GM18858 (cell line): ENCODE results near the gene ADD1.
"Not testable (repeated sequence)": the region's sequence is repeated elsewhere in the genome, so short reads cannot be mapped to it uniquely, and the experiment has no call there.

Experiments
- ATAC-seq: cut with Tn5 transposase; IDR thresholded peaks from one replicate; pipeline ENCODE4 v1.9.1; 2021; ENCODE audit not compliant: unreplicated experiment

The ADD1 gene

GRCh38 chr4:2915789-2916188, 72.1 kb downstream of the ADD1 start:
- ATAC-seq: no peak

- not testable (repeated sequence) for ATAC-seq
Measured at GRCh38 chr4:2916696-2917095, 73.1 kb downstream of the ADD1 start.

GRCh38 chr4:2918300-2918699, 74.7 kb downstream of the ADD1 start:
- ATAC-seq: not testable (repeated sequence)

- not testable (repeated sequence) for ATAC-seq
Measured at GRCh38 chr4:2918714-2919113, 75.1 kb downstream of the ADD1 start.

- not testable (repeated sequence) for ATAC-seq
Measured at GRCh38 chr4:2922453-2923101, 78.9 kb downstream of the ADD1 start.

GRCh38 chr4:2923141-2923551, 79.5 kb downstream of the ADD1 start:
- no peak for ATAC-seq

GRCh38 chr4:2923668-2924173, 80.1 kb downstream of the ADD1 start:
- no peak for ATAC-seq

GRCh38 chr4:2924286-2924685, 80.6 kb downstream of the ADD1 start:
- no peak for ATAC-seq

GRCh38 chr4:2924765-2925301, 81.2 kb downstream of the ADD1 start:
- ATAC-seq: no peak

GRCh38 chr4:2925496-2925895, 81.9 kb downstream of the ADD1 start:
- ATAC-seq: no peak

GRCh38 chr4:2925931-2926860, 82.6 kb downstream of the ADD1 start:
- ATAC-seq: no peak

- no peak for ATAC-seq
Measured at GRCh38 chr4:2927016-2927695, 83.5 kb downstream of the ADD1 start.

GRCh38 chr4:2927696-2928075, 84.0 kb downstream of the ADD1 start:
- no peak for ATAC-seq

GRCh38 chr4:2928242-2929176, 84.9 kb downstream of the ADD1 start:
- ATAC-seq: no peak

GRCh38 chr4:2929469-2929868, 85.8 kb downstream of the ADD1 start:
- no peak for ATAC-seq

GRCh38 chr4:2930135-2930757, 86.6 kb downstream of the ADD1 start:
- ATAC-seq: no peak

- ATAC-seq: no peak
Measured at GRCh38 chr4:2930758-2931511, 87.3 kb downstream of the ADD1 start.

GRCh38 chr4:2931512-2932301, 88.1 kb downstream of the ADD1 start:
- ATAC-seq: peak; percentile 42
